ENCODE measurements around the gene GARIN1A. TPM values are rescaled to one million over a fixed set of nuclear protein-coding genes. Genes with fewer than 3 reads are reported as not detected.

GARIN1A gene
- total and polyA plus RNA-seq, 2 of the 8 experiments (the other 6 are each of a cell fraction or from before 2014, with no cell fraction given) = 0.34 TPM; not detected in 1

DNA sequence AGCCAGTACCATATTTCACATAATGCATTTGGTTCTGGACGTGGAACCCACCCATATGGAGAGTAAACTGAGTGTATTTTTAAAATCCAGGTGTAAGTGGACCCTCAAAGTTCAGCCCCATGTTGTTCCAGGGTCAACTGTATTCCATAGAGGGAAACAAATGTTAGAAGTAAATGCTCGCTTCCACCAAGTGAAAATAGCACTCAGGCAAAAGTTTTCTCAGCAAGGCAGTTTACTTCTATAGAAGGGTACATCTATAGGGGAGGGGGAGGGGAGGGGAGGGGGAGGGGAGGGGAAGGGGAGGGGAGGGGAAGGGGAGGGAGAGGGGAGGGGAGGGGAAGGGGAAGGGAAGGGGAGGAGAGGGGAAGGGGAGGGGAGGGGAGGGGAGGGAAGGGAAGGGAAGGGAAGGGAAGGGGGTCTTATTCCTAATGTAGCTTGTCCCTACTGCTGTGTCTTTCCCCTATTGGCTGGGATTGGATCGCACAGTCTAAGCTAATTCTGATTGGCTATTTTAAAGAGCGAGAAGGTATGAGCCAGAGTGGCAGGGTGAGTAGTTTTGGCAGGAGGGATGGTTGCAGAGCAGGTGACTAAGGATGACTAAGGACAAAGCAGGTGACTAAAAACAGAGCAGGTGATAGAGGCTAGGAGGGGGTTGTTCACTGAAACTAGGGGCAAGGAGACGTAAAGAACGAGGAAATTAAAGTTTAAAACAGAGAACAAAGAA, 29.1 kb downstream of the GARIN1A start:
- no peak overlapping the region for H2BK120ac ChIP-seq (replicated peaks; ENCODE audit: low read depth, low read length)
- no peak overlapping the region for H4K8ac ChIP-seq (ENCODE audit: extremely low read depth, insufficient read depth, low read length)
- H3K79me2 ChIP-seq (ENCODE audit: control insufficient read depth in 1 of 2, insufficient read depth in 2 of 2, low read length in 2 of 2) = no peaks in the 10 kb centered on the region
- H2BK12ac ChIP-seq (ENCODE audit: low read depth, low read length) = 0 out of 2 replicates have a peak overlapping the region, but pooled peaks have one; percentile 12
- WGBS, 2 experiments (ENCODE audit: extremely low coverage in 1 of 2, insufficient coverage in 1 of 2, insufficient read length in 1 of 2, insufficient replicate concordance in 2 of 2, low coverage in 1 of 2, low lambda C conversion rate in 2 of 2, missing lambda C conversion rate in 1 of 2) = 58% methylated on average over 6 of the region's 6 CpGs; no CpG with 5 or more reads in 1 of the 2 experiments
- no peaks in the 10 kb centered on the region for H3K9me3 ChIP-seq (ENCODE audit: insufficient read depth in 2 of 2, low read depth in 1 of 2, low read length in 1 of 2)
- 0 out of 4 replicates have a peak overlapping the region, but pooled peaks of 1 of the 2 experiments have one; percentile 10 for H3K4me2 ChIP-seq (ENCODE audit: insufficient read depth in 1 of 2, low read depth in 2 of 2, low read length in 2 of 2)
- H3K4ac ChIP-seq (replicated peaks; ENCODE audit: insufficient read length, low read depth, low read length) = no peak overlapping the region
- CTCF ChIA-PET (ENCODE audit: partially characterized antibody) = interaction anchor here (1.3 to 2.1 kb wide), 2 partner anchors 8 to 37 kb away, joined by 4 to 5 read pairs; partner anchors contain the start of gene CALU
- H3K27me3 ChIP-seq (replicated peaks in 1 of 4; ENCODE audit: control insufficient read depth in 3 of 4, extremely low read depth in 1 of 4, insufficient read depth in 3 of 4, low read length in 3 of 4) = no peaks in the 10 kb centered on the region; a peak in 2 of 7 replicates
- H3K56ac ChIP-seq (replicated peaks; ENCODE audit: insufficient read length, low read depth, low read length) = no peak overlapping the region
- DNase-seq (ENCODE audit: low read depth in 1 of 2, low spot score in 2 of 2) = no peak
- no peaks in the 10 kb centered on the region for H3K23me2 ChIP-seq (ENCODE audit: low read depth, low read length)
- peak overlapping the region; percentile 7; the same call in 1 of the 2 replicates for H2AK5ac ChIP-seq (ENCODE audit: low read depth, low read length)
- H2AFZ ChIP-seq (ENCODE audit: low read length) = peak overlapping the region; percentile 11; the same call in 1 of the 2 replicates
- H4K20me1 ChIP-seq (replicated peaks in 1 of 2; ENCODE audit: control insufficient read depth in 1 of 2, insufficient read depth in 2 of 2, low read length in 2 of 2) = no peaks in the 10 kb centered on the region
- H3K23ac ChIP-seq (ENCODE audit: insufficient read length) = no peak overlapping the region
- no peaks in the 10 kb centered on the region for H3K36me3 ChIP-seq (ENCODE audit: control insufficient read depth in 2 of 4, insufficient read depth in 4 of 4, low read length in 3 of 4)
- H4K5ac ChIP-seq (ENCODE audit: insufficient read length, low read depth, low read length) = no peak overlapping the region
- peak; percentile 80 for FAIRE-seq
- no peak overlapping the region for H2BK5ac ChIP-seq (ENCODE audit: low read depth, low read length)
- H3K79me1 ChIP-seq (ENCODE audit: low read depth, low read length) = no peaks in the 10 kb centered on the region
- H3K18ac ChIP-seq (ENCODE audit: extremely low read depth, low read length) = peak overlapping the region; percentile 0; the same call in 1 of the 2 replicates
- H2BK15ac ChIP-seq (ENCODE audit: low read length) = no peak overlapping the region
- no peak overlapping the region for H3K14ac ChIP-seq (ENCODE audit: insufficient read length)
- peak overlapping the region; percentile 14 for H4K91ac ChIP-seq (replicated peaks; ENCODE audit: insufficient read length, low read length)
- H3K9ac ChIP-seq (replicated peaks in 1 of 4; ENCODE audit: extremely low read depth in 1 of 4, low read depth in 3 of 4, low read length in 3 of 4) = no peak overlapping the region; a peak in 1 of 7 replicates
- H3K4me3 ChIP-seq (ENCODE audit: extremely low read depth in 1 of 4, insufficient read depth in 2 of 4, low read depth in 3 of 4, low read length in 4 of 4) = peak overlapping the region in 1 of 4 experiments; percentile 23; a peak in 1 of 8 replicates
- peaks cover 3 to 23% (median 8%) of the 10 kb centered on the region in 4 experiments for H3K4me1 ChIP-seq (replicated peaks in 1 of 4; ENCODE audit: control insufficient read depth in 3 of 4, insufficient read depth in 4 of 4, low read length in 3 of 4)
- no peak overlapping the region; the same call in 1 of the 2 replicates for H2BK20ac ChIP-seq (ENCODE audit: low read length)
- no peak overlapping the region for H3K27ac ChIP-seq (ENCODE audit: low read depth, low read length)
- POLR2A ChIA-PET (ENCODE audit: partially characterized antibody) = interaction anchor here (0.7 to 1.4 kb wide), 6 partner anchors 9 to 162 kb away, joined by 3 to 4 read pairs (median 4); partner anchors contain the start of genes ATP6V1F and CALU
- 0 out of 2 replicates have a peak, but pooled peaks have one; percentile 54 for TF ChIP-seq BACH1 (IDR thresholded peaks at IDR 0.05; ENCODE audit: low read length)

All from H1 (cell line).